Measurements from ENCODE around the gene FKBP7. TPM values are rescaled to one million over a fixed set of nuclear protein-coding genes. Genes with fewer than 3 reads are reported as not detected.

Gene FKBP7
- total and polyA plus RNA-seq, 2 of the 13 experiments (the other 11 are each of a cell fraction or from before 2014, with no cell fraction given): 12.4 to 14.8 TPM

GRCh38 chr2:178478439-178479274 lies at the start of gene FKBP7 (continued):
- TF ChIP-seq PRPF4 (IDR thresholded peaks at IDR 0.05; ENCODE audit: low read depth, low read length, poor library complexity, severe bottlenecking) (no peak), MED1 (CRISPR knock-in tag; IDR thresholded peaks at IDR 0.05) (peak; percentile 70), MTA1 (CRISPR knock-in tag; IDR thresholded peaks at IDR 0.05; ENCODE audit: borderline replicate concordance) (peak; percentile 50; the same call in 1 of the 2 replicates), AGO2 (optimal IDR thresholded peaks at IDR 0.05; ENCODE audit: low read depth, low read length) (peak; percentile 49), ZBED4 (CRISPR knock-in tag; IDR thresholded peaks at IDR 0.05; ENCODE audit: borderline replicate concordance) (no peak), ZBTB33 (CRISPR knock-in tag; IDR thresholded peaks at IDR 0.05) (peak; percentile 61; the same call in 1 of the 2 replicates), CAMTA2 (CRISPR knock-in tag; IDR thresholded peaks at IDR 0.05; ENCODE audit: borderline replicate concordance) (peak; percentile 13), TCF12 (IDR thresholded peaks at IDR 0.05) (no peak), TCF12 (CRISPR knock-in tag; IDR thresholded peaks at IDR 0.05) (no peak), RFXANK (CRISPR knock-in tag; IDR thresholded peaks at IDR 0.05) (0 out of 2 replicates have a peak, but pooled peaks have one; percentile 35), ZNF350 (CRISPR knock-in tag; IDR thresholded peaks at IDR 0.05; ENCODE audit: borderline replicate concordance, low read depth) (peak; percentile 93; the same call in 1 of the 2 replicates), MEIS1 (CRISPR knock-in tag; IDR thresholded peaks at IDR 0.05; ENCODE audit: borderline replicate concordance) (peak; percentile 52), ZNF546 (CRISPR knock-in tag; conservative IDR thresholded peaks at IDR 0.05) (peak; percentile 87), ZNF280D (CRISPR knock-in tag; IDR thresholded peaks at IDR 0.05) (peak; percentile 89; the same call in 1 of the 2 replicates), HNRNPH1 (optimal IDR thresholded peaks at IDR 0.05; ENCODE audit: low read depth, low read length) (no peak), HNRNPK (IDR thresholded peaks at IDR 0.05; ENCODE audit: low read depth, low read length, poor library complexity, severe bottlenecking) (no peak), RARA (CRISPR knock-in tag; IDR thresholded peaks at IDR 0.05) (no peak), ZNF790 (CRISPR knock-in tag; IDR thresholded peaks at IDR 0.05; ENCODE audit: borderline replicate concordance) (no peak; the same call in 1 of the 2 replicates)
